Psoas muscle (tissue), 8 donors: ENCODE measurements around the gene C4BPA. TPM values are rescaled to one million over a fixed set of nuclear protein-coding genes. Genes with fewer than 3 reads are reported as not detected.

Source experiments
- ATAC-seq, 4 donors: fragments of 200-7000 bp; cut with Tn5 transposase; one replicate each; pipeline ENCODE4 v1.9.1; 2020; ENCODE audit warnings: moderate library complexity in 3 of 4, mild to moderate bottlenecking in 2 of 4
- DNase-seq, 2 donors: peaks; one replicate each; pipeline ENCODE4 v3.0.0-alpha.2; 2020
- H3K27ac ChIP-seq: fragments of 200-600 bp; one replicate; pipeline ENCODE4 v1.8.0; 2022
- H3K27me3 ChIP-seq, 3 donors: fragments of 200-600 bp in 1 of 3; one replicate each; pipeline versions ENCODE4 v1.6.1 to v1.8.0; 2013 to 2022; ENCODE audit warnings: low read length in 2 of 3, mild to moderate bottlenecking in 2 of 3, moderate library complexity in 1 of 3; ENCODE audit not compliant: insufficient read depth in 3 of 3
- H3K36me3 ChIP-seq, 2 donors: fragments of 200-600 bp in 1 of 2; one replicate each; pipeline versions ENCODE4 v1.6.1 to v1.8.0; 2013 to 2022; ENCODE audit warnings: low read depth in 1 of 2, mild to moderate bottlenecking in 1 of 2, moderate library complexity in 1 of 2; ENCODE audit not compliant: insufficient read depth in 1 of 2
- H3K4me1 ChIP-seq: fragments of 200-600 bp; one replicate; pipeline ENCODE4 v1.8.0; 2022
- H3K4me3 ChIP-seq: fragments of 200-600 bp; one replicate; pipeline ENCODE4 v1.8.0; 2022; ENCODE audit warnings: mild to moderate bottlenecking
- H3K9me3 ChIP-seq: fragments of 200-600 bp; one replicate; pipeline ENCODE4 v1.8.0; 2022
- WGBS, 3 donors: extraction: QIAGEN DNeasy Blood & Tissue Kit; methylation state at CpG; one replicate each; pipeline versions ENCODE4 v1.1.6 to v1.1.7; 2013; 5-methylcytosine and 5-hydroxymethylcytosine counted together
- intact Hi-C, 2 donors: fragments of 100-400 bp; cut with DNase I; formaldehyde crosslinking; loops; one replicate each; pipeline versions ENCODE4 v1.11.0 to v1.14.2; 2022
- polyA plus RNA-seq, 3 donors: library from polyadenylated mRNA; stranded (reverse); fragments of 200-250 nt; gene quantifications; one replicate each; pipeline ENCODE4 v1.2.3, GENCODE V29; 2013
- total RNA-seq, 4 donors: library from RNA; stranded (reverse); fragmentation: NEBNext Ultra II Directional in 2 of 4; extraction: Animal tissue kit (Norgen Biotek cat#: 25700) in 2 of 4; gene quantifications; one replicate each; pipeline versions ENCODE4 v1.2.1 to v1.2.4, GENCODE V29; 2021 to 2023
- TF ChIP-seq, protein P1 (sequence below): fragments of 200-600 bp; IDR thresholded peaks from one replicate; pipeline ENCODE4 v1.8.0; 2022; ENCODE audit warnings: antibody characterized with exemption
- donor health status: healthy with polysubstance abuse.
- donor health status: DM: no; HTN: no; CAD: no; lungs with moderate emphysema.
- donor health status: Bipolar disorder and iron deficiency.
- donor health status: healthy.
- donor health status: DM: yes; HTN: yes; CAD: no.
- donor health status: DM: no; HTN: no; CAD: no.
- donor health status: DM: no; HTN: no; CAD: no.
- donor health status: DM: yes; HTN: yes; CAD: no.

C4BPA gene
- total and polyA plus RNA-seq, 7 donors: 0.15 TPM; not detected in 6

DNA sequence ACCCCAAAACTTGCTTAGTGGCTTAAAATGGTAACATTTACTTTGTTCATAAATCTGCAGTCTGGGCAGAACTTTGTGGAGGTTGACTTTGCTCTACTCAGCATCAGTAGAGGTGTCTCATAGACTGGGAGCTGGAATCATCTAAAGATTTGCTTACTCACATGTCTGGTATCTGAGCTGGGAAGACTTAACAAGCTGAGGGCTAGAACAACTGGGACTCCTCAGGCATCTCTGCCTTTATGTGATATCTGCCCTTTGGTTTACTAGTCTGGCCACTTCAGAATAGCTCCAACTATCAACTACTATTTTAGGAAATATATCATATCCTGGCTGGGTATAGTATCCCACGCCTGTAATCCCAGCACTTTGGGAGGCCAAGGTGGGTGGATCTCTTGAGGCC is 82.5 kb downstream of the C4BPA start:
- intact Hi-C loops: no loop called here

GRCh38 chr1:207188901-207189300 is 84.9 kb downstream of the C4BPA start:
- Histone ChIP-seq H3K36me3 (no peaks in the 10 kb centered on the region), H3K9me3 (no peaks in the 10 kb centered on the region), H3K27me3 (no peaks in the 10 kb centered on the region), H3K4me3 (no peak overlapping the region), H3K27ac (no peak overlapping the region), H3K4me1 (no peaks in the 10 kb centered on the region)
- intact Hi-C loops: no loop called here
- DNase-seq (no peak), ATAC-seq (no peak)
- WGBS, 3 donors: 64 to 68% (median 65%) methylated on average over 1 of the region's 1 CpG
- TF ChIP-seq, protein P1, sequence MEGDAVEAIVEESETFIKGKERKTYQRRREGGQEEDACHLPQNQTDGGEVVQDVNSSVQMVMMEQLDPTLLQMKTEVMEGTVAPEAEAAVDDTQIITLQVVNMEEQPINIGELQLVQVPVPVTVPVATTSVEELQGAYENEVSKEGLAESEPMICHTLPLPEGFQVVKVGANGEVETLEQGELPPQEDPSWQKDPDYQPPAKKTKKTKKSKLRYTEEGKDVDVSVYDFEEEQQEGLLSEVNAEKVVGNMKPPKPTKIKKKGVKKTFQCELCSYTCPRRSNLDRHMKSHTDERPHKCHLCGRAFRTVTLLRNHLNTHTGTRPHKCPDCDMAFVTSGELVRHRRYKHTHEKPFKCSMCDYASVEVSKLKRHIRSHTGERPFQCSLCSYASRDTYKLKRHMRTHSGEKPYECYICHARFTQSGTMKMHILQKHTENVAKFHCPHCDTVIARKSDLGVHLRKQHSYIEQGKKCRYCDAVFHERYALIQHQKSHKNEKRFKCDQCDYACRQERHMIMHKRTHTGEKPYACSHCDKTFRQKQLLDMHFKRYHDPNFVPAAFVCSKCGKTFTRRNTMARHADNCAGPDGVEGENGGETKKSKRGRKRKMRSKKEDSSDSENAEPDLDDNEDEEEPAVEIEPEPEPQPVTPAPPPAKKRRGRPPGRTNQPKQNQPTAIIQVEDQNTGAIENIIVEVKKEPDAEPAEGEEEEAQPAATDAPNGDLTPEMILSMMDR: no peak

More for the DNA sequence above, 82.5 kb downstream of the C4BPA start:
- ATAC-seq (no peak), DNase-seq (no peak)
- H3K27ac ChIP-seq: no peak overlapping the region
- H3K9me3 ChIP-seq: no peaks in the 10 kb centered on the region
- no peaks in the 10 kb centered on the region for H3K27me3 ChIP-seq
- H3K4me3 ChIP-seq: no peak overlapping the region
- no peaks in the 10 kb centered on the region for H3K36me3 ChIP-seq
- no peaks in the 10 kb centered on the region for H3K4me1 ChIP-seq
- TF ChIP-seq, protein P1: no peak
- 37 to 86% (median 47%) methylated on average over 1 of the region's 1 CpG for WGBS, 3 donors

GRCh38 chr1:207191061-207191460 is 87.0 kb downstream of the C4BPA start:
- H3K4me1 ChIP-seq: no peaks in the 10 kb centered on the region
- TF ChIP-seq, protein P1: no peak
- no peak overlapping the region for H3K27ac ChIP-seq
- no peaks in the 10 kb centered on the region for H3K36me3 ChIP-seq
- DNase-seq (no peak), ATAC-seq (no peak)
- H3K9me3 ChIP-seq: no peaks in the 10 kb centered on the region
- H3K4me3 ChIP-seq: no peak overlapping the region
- H3K27me3 ChIP-seq: no peaks in the 10 kb centered on the region
- intact Hi-C loops: no loop called here

DNA sequence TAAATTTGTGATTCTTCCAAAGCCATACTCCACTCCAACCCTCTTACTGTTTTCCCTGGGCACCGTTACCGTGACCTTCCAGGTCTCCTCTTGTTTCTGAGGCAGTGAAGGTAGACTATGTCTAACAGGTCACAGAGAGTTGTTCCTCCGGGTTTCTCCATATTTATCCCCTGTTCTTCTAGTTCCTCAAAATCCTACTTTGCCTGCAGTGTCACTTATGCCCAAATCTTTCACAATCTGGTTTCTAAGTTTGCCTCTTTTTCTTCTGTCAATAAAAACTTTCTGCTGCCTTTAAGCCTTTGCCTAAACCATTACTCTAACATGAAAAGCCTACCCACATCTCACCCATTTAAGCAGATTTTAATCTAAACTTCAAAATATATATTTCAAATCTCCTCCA is 87.7 kb downstream of the C4BPA start:
- WGBS, 3 donors: 84 to 95% (median 86%) methylated on average over 3 of the region's 3 CpGs
- intact Hi-C loops: no loop called here
- no peak for ATAC-seq
- DNase-seq: no peak
- TF ChIP-seq, protein P1: no peak
- H3K4me1 ChIP-seq: no peaks in the 10 kb centered on the region
- no peak overlapping the region for H3K27ac ChIP-seq
- H3K36me3 ChIP-seq: no peaks in the 10 kb centered on the region
- H3K27me3 ChIP-seq: no peaks in the 10 kb centered on the region
- H3K4me3 ChIP-seq: no peak overlapping the region
- H3K9me3 ChIP-seq: no peaks in the 10 kb centered on the region

DNA sequence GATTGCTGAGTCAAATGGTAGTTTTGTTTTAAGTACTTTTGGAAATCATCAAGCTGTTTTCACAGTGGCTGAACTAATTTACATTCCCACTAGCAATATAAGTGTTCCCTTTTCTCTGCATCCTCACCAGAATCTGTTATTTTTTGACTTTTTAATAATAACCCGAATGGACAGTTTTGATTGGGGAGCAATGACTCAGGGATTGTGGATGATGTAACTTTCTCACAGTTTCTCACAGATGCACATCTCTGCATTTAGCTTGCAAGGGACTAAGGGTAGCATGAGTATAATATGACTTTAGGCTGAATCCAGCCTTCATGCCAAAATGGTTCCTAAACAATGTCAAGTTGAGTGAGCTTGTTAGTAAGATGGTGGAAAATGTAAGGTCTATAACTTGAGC is 90.2 kb downstream of the C4BPA start:
- no peaks in the 10 kb centered on the region for H3K27me3 ChIP-seq
- no peak overlapping the region for H3K4me3 ChIP-seq
- intact Hi-C loops: no loop called here
- TF ChIP-seq, protein P1: no peak
- no peak for DNase-seq
- H3K9me3 ChIP-seq: no peaks in the 10 kb centered on the region
- no peak for ATAC-seq
- H3K36me3 ChIP-seq: no peaks in the 10 kb centered on the region
- H3K27ac ChIP-seq: no peak overlapping the region
- H3K4me1 ChIP-seq: no peaks in the 10 kb centered on the region
- 84 to 92% (median 90%) methylated on average over 1 of the region's 1 CpG for WGBS, 3 donors
